OCI-LY1 (cell line): ENCODE measurements around the gene HOXC5.

ENCODE experiments used
- H2AFZ ChIP-seq: fragments of 200-600 bp; sonication (generic), shearing (Covaris generic); 2 replicates; pipeline ENCODE4 v1.6.0; 2014; ENCODE audit warnings: antibody characterized with exemption, mild to moderate bottlenecking, low read length
- H3F3A ChIP-seq: fragments of 200-600 bp; sonication (generic), shearing (Covaris generic); 2 replicates; pipeline ENCODE4 v1.6.0; 2014; ENCODE audit warnings: mild to moderate bottlenecking, antibody characterized with exemption, low read length, moderate library complexity; ENCODE audit not compliant: insufficient read depth
- H3K27ac ChIP-seq: fragments of 200-600 bp; sonication (generic); 2 replicates; pipeline ENCODE4 v1.5.1; 2014; ENCODE audit warnings: low read length, mixed run types, mild to moderate bottlenecking, low read depth; ENCODE audit not compliant: poor library complexity, severe bottlenecking
- H3K27me3 ChIP-seq: fragments of 200-600 bp; sonication (generic); 2 replicates; pipeline ENCODE4 v1.6.0; 2014; ENCODE audit warnings: antibody characterized with exemption, mild to moderate bottlenecking, low read length, moderate library complexity; ENCODE audit not compliant: insufficient read depth
- H3K36me3 ChIP-seq: fragments of 200-600 bp; sonication (generic); 2 replicates; pipeline ENCODE4 v1.6.1; 2014; ENCODE audit warnings: mild to moderate bottlenecking, antibody characterized with exemption, low read length, moderate library complexity, mixed read lengths; ENCODE audit not compliant: insufficient read depth
- H3K4me1 ChIP-seq: fragments of 200-600 bp; sonication (generic); 2 replicates; pipeline ENCODE4 v1.5.1; 2014; ENCODE audit warnings: mild to moderate bottlenecking, low read length, moderate library complexity; ENCODE audit not compliant: insufficient read depth, severe bottlenecking
- H3K4me2 ChIP-seq: fragments of 200-600 bp; sonication (generic), shearing (Covaris generic); 2 replicates; pipeline ENCODE4 v1.6.1; 2014; ENCODE audit warnings: low read length
- H3K4me3 ChIP-seq: fragments of 200-600 bp; sonication (generic); 2 replicates; pipeline ENCODE4 v1.5.1; 2014; ENCODE audit warnings: low read length, low read depth, mild to moderate bottlenecking, mixed read lengths; ENCODE audit not compliant: poor library complexity, severe bottlenecking
- H3K79me2 ChIP-seq: fragments of 200-600 bp; shearing (Covaris generic); 2 replicates; pipeline ENCODE4 v1.6.1; 2016; ENCODE audit warnings: mixed run types, low read length, mixed read lengths; ENCODE audit not compliant: insufficient read depth
- H3K9ac ChIP-seq: fragments of 200-600 bp; sonication (generic), shearing (Covaris generic); 2 replicates; pipeline ENCODE4 v1.6.1; 2014; ENCODE audit warnings: mild to moderate bottlenecking, low read length, mixed read lengths
- H3K9me2 ChIP-seq: fragments of 200-600 bp; sonication (generic), shearing (Covaris generic); 2 replicates; pipeline ENCODE4 v1.6.1; 2014; ENCODE audit warnings: low read depth, mild to moderate bottlenecking, low read length, mixed read lengths
- H3K9me3 ChIP-seq: fragments of 200-600 bp; shearing (Covaris generic); 2 replicates; pipeline ENCODE4 v1.6.1; 2014; ENCODE audit warnings: low read length, mixed read lengths
- H4K20me1 ChIP-seq: fragments of 200-600 bp; sonication (generic), shearing (Covaris generic); 2 replicates; pipeline ENCODE4 v1.6.0; 2016; ENCODE audit warnings: mild to moderate bottlenecking, low read length; ENCODE audit not compliant: insufficient read depth
- CTCF ChIP-seq: fragments of 200-600 bp; sonication (generic), shearing (Covaris generic); IDR thresholded peaks from 2 replicates; pipeline ENCODE4 v1.5.1; 2017; ENCODE audit warnings: mild to moderate bottlenecking, antibody characterized with exemption, low read length, moderate library complexity, mixed read lengths
- EZH2 ChIP-seq: fragments of 200-600 bp; sonication (generic), shearing (Covaris generic); IDR thresholded peaks from 2 replicates; pipeline ENCODE4 v1.8.0; 2017; ENCODE audit warnings: borderline replicate concordance, mixed run types, mild to moderate bottlenecking, antibody characterized with exemption, low read length, moderate library complexity, mixed read lengths

The HOXC5 gene

GRCh38 chr12:54019091-54019811 lies 13.6 kb upstream of the HOXC5 start:
- peaks cover 6% of the 10 kb centered on the region; the same call in 1 of the 2 replicates for H3K27me3 ChIP-seq
- no peak overlapping the region for H3K27ac ChIP-seq

GRCh38 chr12:54019924-54020590 lies 12.8 kb upstream of the HOXC5 start:
- Histone ChIP-seq H3K79me2 (no peaks in the 10 kb centered on the region), H3K9me2 (no peaks in the 10 kb centered on the region), H3K4me2 (no peak overlapping the region), H3K9me3 (no peaks in the 10 kb centered on the region), H3F3A (no peaks in the 10 kb centered on the region), H2AFZ (no peak overlapping the region), H4K20me1 (no peaks in the 10 kb centered on the region), H3K27me3 (peaks cover 6% of the 10 kb centered on the region; the same call in 1 of the 2 replicates), H3K4me1 (peaks cover 22% of the 10 kb centered on the region), H3K9ac (no peak overlapping the region), H3K4me3 (no peak overlapping the region), H3K36me3 (no peaks in the 10 kb centered on the region), H3K27ac (no peak overlapping the region)
- TF ChIP-seq CTCF (no peak), EZH2 (no peak)

More at GRCh38 chr12:54019091-54019811, 13.6 kb upstream of the HOXC5 start:
- no peaks in the 10 kb centered on the region for H3K79me2 ChIP-seq
- no peaks in the 10 kb centered on the region for H3K36me3 ChIP-seq
- H3K4me1 ChIP-seq: peaks cover 22% of the 10 kb centered on the region
- H3F3A ChIP-seq: no peaks in the 10 kb centered on the region
- no peak overlapping the region for H3K4me2 ChIP-seq
- no peaks in the 10 kb centered on the region for H3K9me3 ChIP-seq
- TF ChIP-seq EZH2: no peak
- no peak for TF ChIP-seq CTCF
- H3K4me3 ChIP-seq: no peak overlapping the region
- no peaks in the 10 kb centered on the region for H3K9me2 ChIP-seq
- no peak overlapping the region for H2AFZ ChIP-seq
- no peaks in the 10 kb centered on the region for H4K20me1 ChIP-seq
- no peak overlapping the region for H3K9ac ChIP-seq

GRCh38 chr12:54020591-54021405 lies 12.1 kb upstream of the HOXC5 start:
- H3K4me3 ChIP-seq: no peak overlapping the region
- no peaks in the 10 kb centered on the region for H3K79me2 ChIP-seq
- H3K27ac ChIP-seq: no peak overlapping the region
- H3K27me3 ChIP-seq: peaks cover 6% of the 10 kb centered on the region; the same call in 1 of the 2 replicates
- no peaks in the 10 kb centered on the region for H4K20me1 ChIP-seq
- TF ChIP-seq EZH2 (no peak), CTCF (no peak)
- no peak overlapping the region for H3K9ac ChIP-seq
- H3K36me3 ChIP-seq: no peaks in the 10 kb centered on the region
- no peaks in the 10 kb centered on the region for H3F3A ChIP-seq
- no peaks in the 10 kb centered on the region for H3K9me3 ChIP-seq
- peaks cover 22% of the 10 kb centered on the region for H3K4me1 ChIP-seq
- H3K9me2 ChIP-seq: no peaks in the 10 kb centered on the region
- H2AFZ ChIP-seq: no peak overlapping the region
- no peak overlapping the region for H3K4me2 ChIP-seq
